B cell (primary cell): Measurements from ENCODE around the gene CD79B. TPM values are rescaled to one million over a fixed set of nuclear protein-coding genes. Genes with fewer than 3 reads are reported as not detected.
"Not testable (repeated sequence)": the region's sequence is repeated elsewhere in the genome, so short reads cannot be mapped to it uniquely, and the experiment has no call there.

Experiments used
- ATAC-seq: fragments of 200-7000 bp; cut with Tn5 transposase; one replicate; pipeline ENCODE4 v1.10.0; 2021; ENCODE audit warnings: low read depth, mild to moderate bottlenecking, moderate number of reproducible peaks, moderate library complexity
- CTCF ChIA-PET: fragments of 350-600 bp; sonication (Branson Sonifier 250); formaldehyde crosslinking; loops from one replicate; lab custom pipeline; 2021; ENCODE audit warnings: antibody characterized with exemption, inconsistent platforms; lab: Charles Lee
- POLR2A ChIA-PET: fragments of 350-600 bp; sonication (Branson Sonifier 250); formaldehyde crosslinking; loops from one replicate; lab custom pipeline; 2021; ENCODE audit warnings: antibody characterized with exemption; lab: Charles Lee
- DNase-seq: peaks from one replicate; pipeline ENCODE4 v3.0.0; 2013
- H2AFZ ChIP-seq: 2 replicates; pipeline ENCODE4 v1.6.1; 2012; ENCODE audit warnings: mild to moderate bottlenecking, low read depth, low read length; ENCODE audit not compliant: insufficient read depth, poor library complexity, severe bottlenecking
- H3K27ac ChIP-seq, 2 donors: 1 replicate in 1 of 2; 2 replicates in 1 of 2; pipeline ENCODE4 v1.5.1; 2012 to 2013; ENCODE audit warnings: low read length in 2 of 2, mild to moderate bottlenecking in 2 of 2, moderate library complexity in 1 of 2
- H3K27me3 ChIP-seq, 4 experiments: fragments of 200-600 bp in 1 of 4; sonication (generic) in 1 of 4; replicated peaks in 1 of 4; 1 replicate in 2 of 4; 2 replicates in 2 of 4; pipeline versions ENCODE4 v1.6.1 to v1.7.0; 2013 to 2016; ENCODE audit warnings: low read length in 3 of 4, mild to moderate bottlenecking in 2 of 4, mixed read lengths in 1 of 4, moderate library complexity in 1 of 4; ENCODE audit not compliant: insufficient read depth in 4 of 4, control insufficient read depth in 3 of 4; ENCODE audit errors: control extremely low read depth in 1 of 4
- H3K36me3 ChIP-seq, 2 experiments: replicated peaks in 1 of 2; 1 replicate in 1 of 2; 2 replicates in 1 of 2; pipeline versions ENCODE4 v1.6.1 to v1.7.1; 2013; ENCODE audit warnings: low read length in 1 of 2; ENCODE audit not compliant: insufficient read depth in 2 of 2, control insufficient read depth in 1 of 2; ENCODE audit errors: control extremely low read depth in 1 of 2, extremely low read depth in 1 of 2
- H3K4me1 ChIP-seq, 2 donors: fragments of 200-600 bp in 1 of 2; sonication (generic) in 1 of 2; 1 replicate in 1 of 2; 2 replicates in 1 of 2; pipeline versions ENCODE4 v1.5.1 to v1.6.1; 2013 to 2017; ENCODE audit warnings: low read length in 2 of 2; ENCODE audit not compliant: control insufficient read depth in 2 of 2, insufficient read depth in 2 of 2
- H3K4me2 ChIP-seq: replicated peaks from 2 replicates; pipeline ENCODE3; 2012; ENCODE audit warnings: mild to moderate bottlenecking, low read depth, low read length; ENCODE audit not compliant: poor library complexity, severe bottlenecking
- H3K4me3 ChIP-seq, 5 experiments: fragments of 200-600 bp in 1 of 5; sonication (generic) in 1 of 5; 1 replicate in 3 of 5; 2 replicates in 2 of 5; pipeline versions ENCODE4 v1.5.1 to v1.7.0; 2011 to 2016; ENCODE audit warnings: low read length in 4 of 5, mild to moderate bottlenecking in 4 of 5, low read depth in 2 of 5, control low read depth in 1 of 5, moderate library complexity in 1 of 5; ENCODE audit not compliant: insufficient read depth in 1 of 5; ENCODE audit errors: control extremely low read depth in 1 of 5, extremely low read depth in 1 of 5
- H3K79me2 ChIP-seq: fragments of 200-600 bp; sonication (generic); one replicate; pipeline ENCODE4 v1.6.0; 2016; ENCODE audit warnings: low read length; ENCODE audit not compliant: control insufficient read depth, insufficient read depth
- H3K9ac ChIP-seq: fragments of 200-600 bp; sonication (generic); 2 replicates; pipeline ENCODE4 v1.6.1; 2017; ENCODE audit warnings: mild to moderate bottlenecking, low read length, moderate library complexity
- H3K9me3 ChIP-seq, 3 donors: one replicate each; pipeline versions ENCODE4 v1.6.1 to v1.7.1; 2013; ENCODE audit warnings: low read length in 2 of 3; ENCODE audit not compliant: control insufficient read depth in 2 of 3, insufficient read depth in 1 of 3; ENCODE audit errors: control extremely low read depth in 1 of 3
- H4K20me1 ChIP-seq: 2 replicates; pipeline ENCODE4 v1.6.0; 2012; ENCODE audit warnings: mild to moderate bottlenecking, low read length; ENCODE audit not compliant: insufficient read depth, control insufficient read depth, poor library complexity, severe bottlenecking
- H3K27ac Mint-ChIP-seq: one replicate; pipeline ENCODE4 v1.8.0; 2021; ENCODE audit warnings: mixed read lengths
- H3K27me3 Mint-ChIP-seq: one replicate; pipeline ENCODE4 v1.8.0; 2021; ENCODE audit warnings: mixed read lengths
- H3K4me1 Mint-ChIP-seq: one replicate; pipeline ENCODE4 v1.8.0; 2021; ENCODE audit warnings: mixed read lengths
- H3K4me3 Mint-ChIP-seq: one replicate; pipeline ENCODE4 v1.8.0; 2021; ENCODE audit warnings: mixed read lengths
- H3K9me3 Mint-ChIP-seq: one replicate; pipeline ENCODE4 v1.8.0; 2022; ENCODE audit warnings: mixed read lengths; ENCODE audit not compliant: insufficient read depth
- EZH2 ChIP-seq: IDR thresholded peaks from 2 replicates; pipeline ENCODE4 v1.6.1; 2012; ENCODE audit warnings: borderline replicate concordance, low read depth, mild to moderate bottlenecking, moderate library complexity, low read length; ENCODE audit not compliant: insufficient read depth, poor library complexity, severe bottlenecking
- WGBS: methylation state at CpG from one replicate; pipeline ENCODE4 v1.1.5; 2013; ENCODE audit warnings: missing lambda C conversion rate; ENCODE audit not compliant: insufficient coverage; 5-methylcytosine and 5-hydroxymethylcytosine counted together
- intact Hi-C: fragments of 100-400 bp; cut with micrococcal nuclease; formaldehyde crosslinking; loops from one replicate; pipeline ENCODE4 v1.10.0; 2022
- polyA plus RNA-seq: library from polyadenylated mRNA; depleted of rRNA; stranded (reverse); fragments of >200 nt; gene quantifications from 2 replicates; pipeline ENCODE4 v1.2.3, GENCODE V29; 2012
- total RNA-seq, 2 donors: library from RNA; stranded (reverse); fragments of 120-200 nt in 1 of 2; gene quantifications; 1 replicate in 1 of 2; 2 replicates in 1 of 2; pipeline versions ENCODE4 v1.2.3 to v1.2.4, GENCODE V29; 2013 to 2022
- TF ChIP-seq, protein P1 (sequence below): fragments of 200-600 bp; IDR thresholded peaks from one replicate; pipeline ENCODE4 v1.8.0; 2022; ENCODE audit warnings: antibody characterized with exemption, mild to moderate bottlenecking

The CD79B gene
- total and polyA plus RNA-seq, 2 donors (not counting 1 experiment from before 2014, with no cell fraction given): 891 to 1,100 TPM

DNA sequence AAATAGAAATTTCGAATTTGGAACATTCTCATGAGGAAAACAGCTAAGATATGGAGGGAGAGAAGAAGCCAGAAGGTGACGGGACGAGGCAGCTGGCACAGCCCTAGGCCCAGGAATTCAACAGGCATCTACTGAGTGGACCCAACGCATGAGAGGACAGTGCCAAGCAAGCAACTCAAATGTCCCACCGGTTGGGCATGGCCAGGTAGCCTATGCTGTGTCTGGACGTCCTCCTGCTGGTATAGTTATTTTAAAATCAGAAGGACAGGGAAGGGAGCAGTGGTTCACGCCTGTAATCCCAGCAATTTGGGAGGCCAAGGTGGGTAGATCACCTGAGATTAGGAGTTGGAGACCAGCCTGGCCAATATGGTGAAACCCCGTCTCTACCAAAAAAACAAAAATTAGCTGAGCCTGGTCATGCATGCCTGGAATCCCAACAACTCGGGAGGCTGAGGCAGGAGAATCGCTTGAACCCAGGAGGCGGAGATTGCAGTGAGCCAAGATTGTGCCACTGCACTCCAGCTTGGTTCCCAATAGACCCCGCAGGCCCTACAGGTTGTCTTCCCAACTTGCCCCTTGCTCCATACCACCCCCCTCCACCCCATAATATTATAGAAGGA is 15.5 kb downstream of the CD79B start:
- WGBS: 94% methylated on average over 8 of the region's 12 CpGs
- Histone ChIP-seq H3K79me2 (peaks cover 22% of the 10 kb centered on the region), H3K36me3 (no peaks in the 10 kb centered on the region), H4K20me1 (no peaks in the 10 kb centered on the region), H3K4me3 (no peak overlapping the region), H3K4me1 (peaks cover 54 to 72% of the 10 kb centered on the region in 2 donors), H2AFZ (no peak overlapping the region), H3K27me3 (no peaks in the 10 kb centered on the region), H3K9ac (no peak overlapping the region), H3K27ac (peak overlapping the region in 1 of 2 donors; percentile 36), H3K9me3 (no peaks in the 10 kb centered on the region), H3K4me2 (peak overlapping the region; percentile 57)
- ChIA-PET POLR2A (interaction anchor here (0.6 to 3.7 kb wide), 3 partner anchors 16 to 33 kb away, joined by 3 to 21 read pairs (median 14); partner anchors contain the start of gene CD79B), CTCF (interaction anchor here (1.4 to 26.0 kb wide), 10 partner anchors 30 to 229 kb away, joined by 4 to 834 read pairs (median 81); partner anchors contain the start of genes ERN1 and ICAM2)
- ATAC-seq (no peak), DNase-seq (no peak)
- intact Hi-C loops: no loop called here
- Mint-ChIP-seq H3K27me3 (no peaks in the 10 kb centered on the region), H3K4me1 (peaks cover 70% of the 10 kb centered on the region), H3K27ac (no peak overlapping the region), H3K4me3 (no peak overlapping the region), H3K9me3 (no peaks in the 10 kb centered on the region)
- TF ChIP-seq, protein P1, sequence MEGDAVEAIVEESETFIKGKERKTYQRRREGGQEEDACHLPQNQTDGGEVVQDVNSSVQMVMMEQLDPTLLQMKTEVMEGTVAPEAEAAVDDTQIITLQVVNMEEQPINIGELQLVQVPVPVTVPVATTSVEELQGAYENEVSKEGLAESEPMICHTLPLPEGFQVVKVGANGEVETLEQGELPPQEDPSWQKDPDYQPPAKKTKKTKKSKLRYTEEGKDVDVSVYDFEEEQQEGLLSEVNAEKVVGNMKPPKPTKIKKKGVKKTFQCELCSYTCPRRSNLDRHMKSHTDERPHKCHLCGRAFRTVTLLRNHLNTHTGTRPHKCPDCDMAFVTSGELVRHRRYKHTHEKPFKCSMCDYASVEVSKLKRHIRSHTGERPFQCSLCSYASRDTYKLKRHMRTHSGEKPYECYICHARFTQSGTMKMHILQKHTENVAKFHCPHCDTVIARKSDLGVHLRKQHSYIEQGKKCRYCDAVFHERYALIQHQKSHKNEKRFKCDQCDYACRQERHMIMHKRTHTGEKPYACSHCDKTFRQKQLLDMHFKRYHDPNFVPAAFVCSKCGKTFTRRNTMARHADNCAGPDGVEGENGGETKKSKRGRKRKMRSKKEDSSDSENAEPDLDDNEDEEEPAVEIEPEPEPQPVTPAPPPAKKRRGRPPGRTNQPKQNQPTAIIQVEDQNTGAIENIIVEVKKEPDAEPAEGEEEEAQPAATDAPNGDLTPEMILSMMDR: no peak
- TF ChIP-seq EZH2: no peak

DNA sequence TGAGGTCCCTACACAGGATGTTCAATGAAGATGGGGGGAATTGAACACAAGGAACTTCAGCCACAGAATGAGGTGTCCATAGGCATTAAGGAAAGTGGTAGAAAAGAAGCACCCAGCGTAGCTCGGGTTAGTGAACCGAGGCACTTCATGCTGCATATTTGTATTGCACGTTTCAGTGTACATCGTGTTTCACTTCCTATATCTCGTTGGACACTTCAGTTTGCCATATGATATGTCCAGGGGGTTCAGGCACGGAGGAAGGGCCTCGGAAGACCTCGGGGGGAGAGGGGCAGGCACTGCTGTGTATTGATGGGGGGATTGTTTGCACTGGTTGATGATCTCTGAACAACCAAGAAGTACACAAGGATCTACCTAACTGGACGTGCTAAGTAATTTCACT is 16.4 kb downstream of the CD79B start:
- H3K27me3 ChIP-seq, H3K9me3 ChIP-seq, H3K9me3 Mint-ChIP-seq, H4K20me1 ChIP-seq, H2AFZ ChIP-seq, intact Hi-C loops, H3K36me3 ChIP-seq, H3K27me3 Mint-ChIP-seq: not testable (repeated sequence)
- Histone ChIP-seq H3K4me2 (peak overlapping the region; percentile 57), H3K27ac (peak overlapping the region; percentile 18 to 33), H3K79me2 (peaks cover 18% of the 10 kb centered on the region), H3K9ac (peak overlapping the region; percentile 17), H3K4me3 (peak overlapping the region in 2 of 5 experiments; percentile 11 to 15), H3K4me1 (peaks cover 45 to 68% of the 10 kb centered on the region in 2 donors)
- CTCF ChIA-PET: interaction anchor here (0.9 to 26.0 kb wide), 9 partner anchors 31 to 230 kb away, joined by 4 to 834 read pairs (median 5); partner anchors contain the start of gene ERN1
- ATAC-seq (peak; percentile 59), DNase-seq (peak; percentile 77)
- H3K4me1 Mint-ChIP-seq: peaks cover 68% of the 10 kb centered on the region
- peak overlapping the region; percentile 75 for H3K4me3 Mint-ChIP-seq
- POLR2A ChIA-PET: interaction anchor here (1.2 to 2.0 kb wide), 3 partner anchors 10 to 30 kb away, joined by 3 to 14 read pairs (median 7); partner anchors contain the start of gene CD79B
- peak overlapping the region; percentile 72 for H3K27ac Mint-ChIP-seq
- 5% methylated on average over 5 of the region's 10 CpGs for WGBS
